H9 (cell line): ENCODE data around the gene TMEM109. TPM values are rescaled to one million over a fixed set of nuclear protein-coding genes. Genes with fewer than 3 reads are reported as not detected.
A peak's percentile ranks its signal among the peaks of the same experiment; 100 is the strongest.

Experiments used
- DNase-seq: peaks from one replicate; pipeline ENCODE4 v3.0.0-alpha.2; 2017
- H2AFZ ChIP-seq: one replicate; pipeline ENCODE4 v1.6.1; 2013; ENCODE audit warnings: mild to moderate bottlenecking, low read length, control low read depth, moderate library complexity
- H2AK5ac ChIP-seq: 2 replicates; pipeline ENCODE4 v1.6.1; 2013; ENCODE audit warnings: low read length, control low read depth, mixed read lengths; ENCODE audit not compliant: insufficient read length
- H2BK120ac ChIP-seq: one replicate; pipeline ENCODE4 v1.6.1; 2013; ENCODE audit warnings: low read depth, mild to moderate bottlenecking, low read length, control low read depth, inconsistent platforms; ENCODE audit not compliant: poor library complexity, severe bottlenecking
- H2BK12ac ChIP-seq: 2 replicates; pipeline ENCODE4 v1.6.1; 2013; ENCODE audit warnings: low read length, control low read depth, mixed read lengths, low read depth; ENCODE audit not compliant: insufficient read length
- H2BK15ac ChIP-seq: 2 replicates; pipeline ENCODE4 v1.6.1; 2013; ENCODE audit warnings: low read depth, low read length, control low read depth
- H2BK20ac ChIP-seq: one replicate; pipeline ENCODE4 v1.6.1; 2013; ENCODE audit warnings: low read depth, mild to moderate bottlenecking, low read length, control low read depth, inconsistent platforms; ENCODE audit not compliant: poor library complexity, severe bottlenecking
- H2BK5ac ChIP-seq: 2 replicates; pipeline ENCODE4 v1.6.1; 2013; ENCODE audit warnings: low read length, control low read depth, mixed read lengths; ENCODE audit not compliant: insufficient read length
- H3K14ac ChIP-seq: 2 replicates; pipeline ENCODE4 v1.6.1; 2013; ENCODE audit warnings: low read length, control low read depth; ENCODE audit not compliant: insufficient read depth
- H3K18ac ChIP-seq: 2 replicates; pipeline ENCODE4 v1.6.1; 2013; ENCODE audit warnings: low read depth, mild to moderate bottlenecking, mixed read lengths, low read length, control low read depth; ENCODE audit not compliant: insufficient read length
- H3K23ac ChIP-seq: 2 replicates; pipeline ENCODE4 v1.6.1; 2013; ENCODE audit warnings: low read length, control low read depth, mixed read lengths, low read depth; ENCODE audit not compliant: insufficient read length
- H3K23me2 ChIP-seq: 2 replicates; pipeline ENCODE4 v1.6.1; 2013; ENCODE audit warnings: low read depth, mild to moderate bottlenecking, mixed read lengths, low read length, control low read depth; ENCODE audit not compliant: insufficient read length, poor library complexity, severe bottlenecking
- H3K27ac ChIP-seq: 2 replicates; pipeline ENCODE4 v1.5.1; 2013; ENCODE audit warnings: low read length, control low read depth, mixed read lengths, low read depth; ENCODE audit not compliant: insufficient read length
- H3K27me3 ChIP-seq: 2 replicates; pipeline ENCODE4 v1.6.1; 2013; ENCODE audit warnings: low read length, control low read depth, inconsistent platforms; ENCODE audit not compliant: insufficient read depth
- H3K4ac ChIP-seq: 2 replicates; pipeline ENCODE4 v1.6.1; 2013; ENCODE audit warnings: low read depth, mild to moderate bottlenecking, control low read depth, inconsistent platforms, low read length, moderate library complexity
- H3K4me1 ChIP-seq: 2 replicates; pipeline ENCODE4 v1.6.1; 2013; ENCODE audit warnings: low read length, control low read depth, inconsistent platforms; ENCODE audit not compliant: insufficient read depth
- H3K4me2 ChIP-seq: 2 replicates; pipeline ENCODE4 v1.6.1; 2013; ENCODE audit warnings: low read length, control low read depth, mixed read lengths; ENCODE audit not compliant: insufficient read length, insufficient read depth
- H3K56ac ChIP-seq: 2 replicates; pipeline ENCODE4 v1.6.1; 2013; ENCODE audit warnings: low read depth, mild to moderate bottlenecking, mixed read lengths, low read length, control low read depth; ENCODE audit not compliant: insufficient read length
- H3K79me1 ChIP-seq: 2 replicates; pipeline ENCODE4 v1.6.1; 2013; ENCODE audit warnings: low read depth, mild to moderate bottlenecking, moderate library complexity, low read length, control low read depth, inconsistent platforms; ENCODE audit not compliant: insufficient read depth, poor library complexity, severe bottlenecking
- H3K79me2 ChIP-seq: 2 replicates; pipeline ENCODE4 v1.6.1; 2013; ENCODE audit warnings: low read length, control low read depth, inconsistent platforms; ENCODE audit not compliant: insufficient read depth
- H3K9ac ChIP-seq: 2 replicates; pipeline ENCODE4 v1.6.1; 2013; ENCODE audit warnings: low read length, control low read depth, mixed read lengths; ENCODE audit not compliant: insufficient read length; ENCODE audit errors: extremely low read depth
- H3K9me3 ChIP-seq: one replicate; pipeline ENCODE4 v1.6.1; 2013; ENCODE audit warnings: low read depth, low read length, inconsistent platforms; ENCODE audit not compliant: control insufficient read depth
- H3T11ph ChIP-seq: one replicate; pipeline ENCODE4 v1.6.1; 2013; ENCODE audit warnings: mild to moderate bottlenecking, low read length, control low read depth, inconsistent platforms
- H4K20me1 ChIP-seq: one replicate; pipeline ENCODE4 v1.6.1; 2013; ENCODE audit not compliant: control insufficient read depth, insufficient read length, insufficient read depth
- H4K5ac ChIP-seq: 2 replicates; pipeline ENCODE4 v1.6.1; 2013; ENCODE audit warnings: low read depth, mild to moderate bottlenecking, mixed read lengths, low read length, control low read depth; ENCODE audit not compliant: insufficient read length
- H4K8ac ChIP-seq: replicated peaks from 2 replicates; pipeline ENCODE4 v1.6.1; 2013; ENCODE audit warnings: low read length, control low read depth, mixed read lengths, low read depth; ENCODE audit not compliant: insufficient read length
- H4K91ac ChIP-seq: 2 replicates; pipeline ENCODE4 v1.6.1; 2013; ENCODE audit warnings: low read depth, mild to moderate bottlenecking, moderate library complexity, mixed read lengths, low read length, control low read depth; ENCODE audit not compliant: insufficient read length
- H3K27ac Mint-ChIP-seq, 3 experiments: 2 replicates in 2 of 3; 3 replicates in 1 of 3; pipeline ENCODE4 v1.8.0; 2020 to 2021; ENCODE audit warnings: mixed read lengths in 3 of 3, mild to moderate bottlenecking in 1 of 3, moderate library complexity in 1 of 3
- H3K27me3 Mint-ChIP-seq: 2 replicates; pipeline ENCODE4 v1.8.0; 2021; ENCODE audit warnings: low read depth, mild to moderate bottlenecking, moderate library complexity, mixed read lengths
- H3K36me3 Mint-ChIP-seq, 3 experiments: 2 replicates in 2 of 3; 3 replicates in 1 of 3; pipeline ENCODE4 v1.8.0; 2020 to 2021; ENCODE audit warnings: low read depth in 3 of 3, mixed read lengths in 3 of 3; ENCODE audit not compliant: insufficient read depth in 1 of 3
- H3K4me1 Mint-ChIP-seq, 2 experiments: 2 replicates each; pipeline ENCODE4 v1.8.0; 2020; ENCODE audit warnings: mixed read lengths in 2 of 2
- H3K4me3 Mint-ChIP-seq, 2 experiments: 2 replicates in 1 of 2; 3 replicates in 1 of 2; pipeline ENCODE4 v1.8.0; 2020 to 2021; ENCODE audit warnings: mild to moderate bottlenecking in 2 of 2, mixed read lengths in 2 of 2, moderate library complexity in 1 of 2
- H3K9me3 Mint-ChIP-seq, 2 experiments: 2 replicates in 1 of 2; 3 replicates in 1 of 2; pipeline ENCODE4 v1.8.0; 2020; ENCODE audit warnings: mild to moderate bottlenecking in 2 of 2, mixed read lengths in 2 of 2, moderate library complexity in 1 of 2
- WGBS: extraction: QIAGEN DNeasy Blood & Tissue Kit; methylation state at CpG from one replicate; pipeline ENCODE4 v1.1.7; 2013; ENCODE audit warnings: missing lambda C conversion rate, low lambda C conversion rate, mixed read lengths; ENCODE audit not compliant: insufficient read length; ENCODE audit errors: extremely low coverage; 5-methylcytosine and 5-hydroxymethylcytosine counted together
- total RNA-seq: library from RNA; stranded (reverse); gene quantifications from 2 replicates; pipeline ENCODE4 v1.2.1, GENCODE V29; 2021
- TF ChIP-seq, protein P1 (sequence below): fragments of 200-600 bp; sonication (generic); conservative IDR thresholded peaks from 3 replicates; pipeline ENCODE4 v1.8.0; 2021; ENCODE audit warnings: antibody characterized with exemption, mild to moderate bottlenecking

TMEM109 gene
- total RNA-seq, 1 experiment from 2014 or later, result 38.0 TPM

DNA sequence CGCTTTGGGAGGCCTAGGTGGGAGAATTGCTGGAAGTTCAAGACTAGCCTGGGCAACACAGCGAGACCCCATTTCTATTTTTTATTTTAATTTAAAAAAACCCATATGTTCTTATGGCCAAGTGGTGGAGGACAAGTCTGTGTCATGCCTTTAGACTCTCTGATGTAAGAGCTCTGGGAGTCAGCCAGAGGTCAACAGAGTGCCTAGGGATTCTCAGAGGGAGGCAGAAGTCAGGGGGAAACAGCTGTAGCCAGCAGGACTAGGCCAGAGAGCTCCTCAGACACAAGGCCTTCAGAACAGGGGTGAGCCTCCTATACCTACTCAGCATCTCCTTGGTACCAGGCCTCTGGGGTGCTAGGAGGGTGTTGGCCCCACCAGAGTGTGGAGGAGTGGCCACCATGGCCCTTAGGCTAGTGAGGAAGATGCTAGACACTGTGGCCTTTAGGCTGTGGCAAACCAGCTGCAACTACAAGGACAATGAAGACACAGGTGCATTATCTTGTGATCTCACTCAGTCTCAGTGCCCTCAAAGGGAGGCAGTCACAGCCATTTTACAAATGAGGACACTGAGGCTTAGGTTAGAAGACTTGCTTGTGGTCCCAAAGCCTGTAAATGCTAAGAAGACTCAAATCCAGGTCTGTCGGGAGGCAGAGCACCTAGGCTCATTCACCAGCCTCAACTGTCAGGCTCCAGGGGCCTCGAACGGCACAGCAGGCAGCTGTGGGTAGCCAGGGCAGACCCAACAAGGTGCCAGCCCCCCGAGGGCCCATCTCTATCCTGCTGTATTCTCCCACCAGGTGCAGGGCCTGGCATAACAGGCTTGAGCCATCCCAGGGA is 41.6 kb upstream of the TMEM109 start:
- TF ChIP-seq, protein P1, sequence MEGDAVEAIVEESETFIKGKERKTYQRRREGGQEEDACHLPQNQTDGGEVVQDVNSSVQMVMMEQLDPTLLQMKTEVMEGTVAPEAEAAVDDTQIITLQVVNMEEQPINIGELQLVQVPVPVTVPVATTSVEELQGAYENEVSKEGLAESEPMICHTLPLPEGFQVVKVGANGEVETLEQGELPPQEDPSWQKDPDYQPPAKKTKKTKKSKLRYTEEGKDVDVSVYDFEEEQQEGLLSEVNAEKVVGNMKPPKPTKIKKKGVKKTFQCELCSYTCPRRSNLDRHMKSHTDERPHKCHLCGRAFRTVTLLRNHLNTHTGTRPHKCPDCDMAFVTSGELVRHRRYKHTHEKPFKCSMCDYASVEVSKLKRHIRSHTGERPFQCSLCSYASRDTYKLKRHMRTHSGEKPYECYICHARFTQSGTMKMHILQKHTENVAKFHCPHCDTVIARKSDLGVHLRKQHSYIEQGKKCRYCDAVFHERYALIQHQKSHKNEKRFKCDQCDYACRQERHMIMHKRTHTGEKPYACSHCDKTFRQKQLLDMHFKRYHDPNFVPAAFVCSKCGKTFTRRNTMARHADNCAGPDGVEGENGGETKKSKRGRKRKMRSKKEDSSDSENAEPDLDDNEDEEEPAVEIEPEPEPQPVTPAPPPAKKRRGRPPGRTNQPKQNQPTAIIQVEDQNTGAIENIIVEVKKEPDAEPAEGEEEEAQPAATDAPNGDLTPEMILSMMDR, result no peak
- Histone ChIP-seq H3K27me3 (no peaks in the 10 kb centered on the region), H3K9ac (no peak overlapping the region), H2BK5ac (no peak overlapping the region), H3K56ac (no peak overlapping the region), H3K4ac (no peak overlapping the region), H3K79me2 (no peaks in the 10 kb centered on the region), H3K79me1 (no peaks in the 10 kb centered on the region), H3K18ac (no peak overlapping the region), H4K20me1 (no peaks in the 10 kb centered on the region), H3K4me2 (no peak overlapping the region), H3T11ph (no peak overlapping the region), H3K23me2 (no peaks in the 10 kb centered on the region), H2AFZ (no peak overlapping the region), H3K14ac (no peak overlapping the region; the same call in 1 of the 2 replicates), H3K4me1 (peaks cover 2% of the 10 kb centered on the region; the same call in 1 of the 2 replicates), H3K23ac (no peak overlapping the region), H4K8ac (no peak overlapping the region), H4K91ac (no peak overlapping the region), H2BK12ac (peak overlapping the region; percentile 42), H2BK15ac (no peak overlapping the region), H2BK20ac (no peak overlapping the region), H3K9me3 (no peaks in the 10 kb centered on the region), H2AK5ac (no peak overlapping the region), H2BK120ac (no peak overlapping the region), H3K27ac (no peak overlapping the region), H4K5ac (no peak overlapping the region)
- no peak overlapping the region for H3K4me3 Mint-ChIP-seq
- no peak for DNase-seq
- WGBS, result no CpG with 5 or more reads among the region's 6 CpGs
- no peak overlapping the region; a peak in 1 of 7 replicates for H3K27ac Mint-ChIP-seq
- H3K4me1 Mint-ChIP-seq, result peaks cover 8 to 9% of the 10 kb centered on the region in 2 experiments
- H3K9me3 Mint-ChIP-seq, result no peaks in the 10 kb centered on the region
- no peaks in the 10 kb centered on the region; the same call in 1 of the 2 replicates for H3K27me3 Mint-ChIP-seq
- H3K36me3 Mint-ChIP-seq, result no peaks in the 10 kb centered on the region
